B cell (primary cell): Measurements from ENCODE around the gene ING3. TPM values are rescaled to one million over a fixed set of nuclear protein-coding genes. Genes with fewer than 3 reads are reported as not detected.

Source experiments
- ATAC-seq: fragments of 200-7000 bp; cut with Tn5 transposase; one replicate; pipeline ENCODE4 v1.10.0; 2021; ENCODE audit warnings: low read depth, mild to moderate bottlenecking, moderate number of reproducible peaks, moderate library complexity
- CTCF ChIA-PET: fragments of 350-600 bp; sonication (Branson Sonifier 250); formaldehyde crosslinking; loops from one replicate; lab custom pipeline; 2021; ENCODE audit warnings: antibody characterized with exemption, inconsistent platforms; lab: Charles Lee
- POLR2A ChIA-PET: fragments of 350-600 bp; sonication (Branson Sonifier 250); formaldehyde crosslinking; loops from one replicate; lab custom pipeline; 2021; ENCODE audit warnings: antibody characterized with exemption; lab: Charles Lee
- DNase-seq: peaks from one replicate; pipeline ENCODE4 v3.0.0; 2013
- H2AFZ ChIP-seq: 2 replicates; pipeline ENCODE4 v1.6.1; 2012; ENCODE audit warnings: mild to moderate bottlenecking, low read depth, low read length; ENCODE audit not compliant: insufficient read depth, poor library complexity, severe bottlenecking
- H3K27ac ChIP-seq, 2 donors: 1 replicate in 1 of 2; 2 replicates in 1 of 2; pipeline ENCODE4 v1.5.1; 2012 to 2013; ENCODE audit warnings: low read length in 2 of 2, mild to moderate bottlenecking in 2 of 2, moderate library complexity in 1 of 2
- H3K27me3 ChIP-seq, 4 experiments: fragments of 200-600 bp in 1 of 4; sonication (generic) in 1 of 4; replicated peaks in 1 of 4; 1 replicate in 2 of 4; 2 replicates in 2 of 4; pipeline versions ENCODE4 v1.6.1 to v1.7.0; 2013 to 2016; ENCODE audit warnings: low read length in 3 of 4, mild to moderate bottlenecking in 2 of 4, mixed read lengths in 1 of 4, moderate library complexity in 1 of 4; ENCODE audit not compliant: insufficient read depth in 4 of 4, control insufficient read depth in 3 of 4; ENCODE audit errors: control extremely low read depth in 1 of 4
- H3K36me3 ChIP-seq, 2 experiments: replicated peaks in 1 of 2; 1 replicate in 1 of 2; 2 replicates in 1 of 2; pipeline versions ENCODE4 v1.6.1 to v1.7.1; 2013; ENCODE audit warnings: low read length in 1 of 2; ENCODE audit not compliant: insufficient read depth in 2 of 2, control insufficient read depth in 1 of 2; ENCODE audit errors: control extremely low read depth in 1 of 2, extremely low read depth in 1 of 2
- H3K4me1 ChIP-seq, 2 donors: fragments of 200-600 bp in 1 of 2; sonication (generic) in 1 of 2; 1 replicate in 1 of 2; 2 replicates in 1 of 2; pipeline versions ENCODE4 v1.5.1 to v1.6.1; 2013 to 2017; ENCODE audit warnings: low read length in 2 of 2; ENCODE audit not compliant: control insufficient read depth in 2 of 2, insufficient read depth in 2 of 2
- H3K4me2 ChIP-seq: replicated peaks from 2 replicates; pipeline ENCODE3; 2012; ENCODE audit warnings: mild to moderate bottlenecking, low read depth, low read length; ENCODE audit not compliant: poor library complexity, severe bottlenecking
- H3K4me3 ChIP-seq, 5 experiments: fragments of 200-600 bp in 1 of 5; sonication (generic) in 1 of 5; 1 replicate in 3 of 5; 2 replicates in 2 of 5; pipeline versions ENCODE4 v1.5.1 to v1.7.0; 2011 to 2016; ENCODE audit warnings: low read length in 4 of 5, mild to moderate bottlenecking in 4 of 5, low read depth in 2 of 5, control low read depth in 1 of 5, moderate library complexity in 1 of 5; ENCODE audit not compliant: insufficient read depth in 1 of 5; ENCODE audit errors: control extremely low read depth in 1 of 5, extremely low read depth in 1 of 5
- H3K79me2 ChIP-seq: fragments of 200-600 bp; sonication (generic); one replicate; pipeline ENCODE4 v1.6.0; 2016; ENCODE audit warnings: low read length; ENCODE audit not compliant: control insufficient read depth, insufficient read depth
- H3K9ac ChIP-seq: fragments of 200-600 bp; sonication (generic); 2 replicates; pipeline ENCODE4 v1.6.1; 2017; ENCODE audit warnings: mild to moderate bottlenecking, low read length, moderate library complexity
- H3K9me3 ChIP-seq, 3 donors: one replicate each; pipeline versions ENCODE4 v1.6.1 to v1.7.1; 2013; ENCODE audit warnings: low read length in 2 of 3; ENCODE audit not compliant: control insufficient read depth in 2 of 3, insufficient read depth in 1 of 3; ENCODE audit errors: control extremely low read depth in 1 of 3
- H4K20me1 ChIP-seq: 2 replicates; pipeline ENCODE4 v1.6.0; 2012; ENCODE audit warnings: mild to moderate bottlenecking, low read length; ENCODE audit not compliant: insufficient read depth, control insufficient read depth, poor library complexity, severe bottlenecking
- H3K27ac Mint-ChIP-seq: one replicate; pipeline ENCODE4 v1.8.0; 2021; ENCODE audit warnings: mixed read lengths
- H3K27me3 Mint-ChIP-seq: one replicate; pipeline ENCODE4 v1.8.0; 2021; ENCODE audit warnings: mixed read lengths
- H3K4me1 Mint-ChIP-seq: one replicate; pipeline ENCODE4 v1.8.0; 2021; ENCODE audit warnings: mixed read lengths
- H3K4me3 Mint-ChIP-seq: one replicate; pipeline ENCODE4 v1.8.0; 2021; ENCODE audit warnings: mixed read lengths
- H3K9me3 Mint-ChIP-seq: one replicate; pipeline ENCODE4 v1.8.0; 2022; ENCODE audit warnings: mixed read lengths; ENCODE audit not compliant: insufficient read depth
- EZH2 ChIP-seq: IDR thresholded peaks from 2 replicates; pipeline ENCODE4 v1.6.1; 2012; ENCODE audit warnings: borderline replicate concordance, low read depth, mild to moderate bottlenecking, moderate library complexity, low read length; ENCODE audit not compliant: insufficient read depth, poor library complexity, severe bottlenecking
- WGBS: methylation state at CpG from one replicate; pipeline ENCODE4 v1.1.5; 2013; ENCODE audit warnings: missing lambda C conversion rate; ENCODE audit not compliant: insufficient coverage; 5-methylcytosine and 5-hydroxymethylcytosine counted together
- intact Hi-C: fragments of 100-400 bp; cut with micrococcal nuclease; formaldehyde crosslinking; loops from one replicate; pipeline ENCODE4 v1.10.0; 2022
- polyA plus RNA-seq: library from polyadenylated mRNA; depleted of rRNA; stranded (reverse); fragments of >200 nt; gene quantifications from 2 replicates; pipeline ENCODE4 v1.2.3, GENCODE V29; 2012
- total RNA-seq, 2 donors: library from RNA; stranded (reverse); fragments of 120-200 nt in 1 of 2; gene quantifications; 1 replicate in 1 of 2; 2 replicates in 1 of 2; pipeline versions ENCODE4 v1.2.3 to v1.2.4, GENCODE V29; 2013 to 2022
- TF ChIP-seq, protein P1 (sequence below): fragments of 200-600 bp; IDR thresholded peaks from one replicate; pipeline ENCODE4 v1.8.0; 2022; ENCODE audit warnings: antibody characterized with exemption, mild to moderate bottlenecking

Gene ING3
- total and polyA plus RNA-seq, 2 donors (not counting 1 experiment from before 2014, with no cell fraction given): 29.5 to 38.0 TPM

DNA sequence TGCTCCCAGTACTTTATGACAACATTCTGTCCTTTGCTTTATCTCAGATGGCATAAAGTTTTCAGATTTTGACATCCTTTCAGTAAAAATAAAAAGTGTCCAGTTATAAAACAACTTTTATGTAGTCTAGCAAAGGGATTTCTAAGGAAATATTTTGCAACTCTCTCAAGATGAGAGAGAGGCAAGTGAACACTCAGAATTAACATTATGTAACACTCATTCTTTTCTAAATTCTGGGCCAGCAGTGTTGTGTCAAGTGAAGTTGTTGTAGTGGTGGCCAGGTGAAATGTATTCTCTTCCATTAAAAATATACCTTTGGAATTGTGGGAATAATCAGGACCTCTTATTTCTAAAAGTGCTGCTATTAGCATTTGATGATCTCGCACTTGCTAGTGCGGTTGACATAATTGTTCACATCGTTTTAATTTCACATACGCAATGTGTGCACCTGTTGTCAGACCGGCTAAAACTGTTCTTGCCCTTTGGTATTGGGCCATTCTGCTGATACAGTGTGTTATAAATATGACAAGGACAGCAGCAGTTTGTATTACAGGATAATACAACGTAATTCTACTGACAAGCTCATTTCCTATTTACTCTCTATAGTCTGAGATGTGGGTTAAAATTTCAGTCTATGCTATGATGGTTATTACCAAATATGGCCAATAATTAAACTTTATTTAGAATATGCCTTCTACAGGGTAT is 61.7 kb downstream of the ING3 start:
- intact Hi-C loops: no loop called here
- Histone ChIP-seq H3K27me3 (no peaks in the 10 kb centered on the region), H3K4me1 (no peaks in the 10 kb centered on the region), H3K4me3 (no peak overlapping the region), H2AFZ (no peak overlapping the region), H3K36me3 (no peaks in the 10 kb centered on the region), H4K20me1 (no peaks in the 10 kb centered on the region), H3K9ac (no peak overlapping the region), H3K79me2 (no peaks in the 10 kb centered on the region), H3K9me3 (no peaks in the 10 kb centered on the region), H3K27ac (no peak overlapping the region), H3K4me2 (no peak overlapping the region)
- no peak for TF ChIP-seq EZH2
- TF ChIP-seq, protein P1, sequence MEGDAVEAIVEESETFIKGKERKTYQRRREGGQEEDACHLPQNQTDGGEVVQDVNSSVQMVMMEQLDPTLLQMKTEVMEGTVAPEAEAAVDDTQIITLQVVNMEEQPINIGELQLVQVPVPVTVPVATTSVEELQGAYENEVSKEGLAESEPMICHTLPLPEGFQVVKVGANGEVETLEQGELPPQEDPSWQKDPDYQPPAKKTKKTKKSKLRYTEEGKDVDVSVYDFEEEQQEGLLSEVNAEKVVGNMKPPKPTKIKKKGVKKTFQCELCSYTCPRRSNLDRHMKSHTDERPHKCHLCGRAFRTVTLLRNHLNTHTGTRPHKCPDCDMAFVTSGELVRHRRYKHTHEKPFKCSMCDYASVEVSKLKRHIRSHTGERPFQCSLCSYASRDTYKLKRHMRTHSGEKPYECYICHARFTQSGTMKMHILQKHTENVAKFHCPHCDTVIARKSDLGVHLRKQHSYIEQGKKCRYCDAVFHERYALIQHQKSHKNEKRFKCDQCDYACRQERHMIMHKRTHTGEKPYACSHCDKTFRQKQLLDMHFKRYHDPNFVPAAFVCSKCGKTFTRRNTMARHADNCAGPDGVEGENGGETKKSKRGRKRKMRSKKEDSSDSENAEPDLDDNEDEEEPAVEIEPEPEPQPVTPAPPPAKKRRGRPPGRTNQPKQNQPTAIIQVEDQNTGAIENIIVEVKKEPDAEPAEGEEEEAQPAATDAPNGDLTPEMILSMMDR: no peak
- Mint-ChIP-seq H3K27me3 (peaks cover 16% of the 10 kb centered on the region), H3K4me3 (no peak overlapping the region), H3K4me1 (no peaks in the 10 kb centered on the region), H3K27ac (no peak overlapping the region), H3K9me3 (no peaks in the 10 kb centered on the region)
- ATAC-seq (no peak), DNase-seq (no peak)
- 100% methylated on average over 4 of the region's 6 CpGs for WGBS
- ChIA-PET POLR2A (no interaction called here), CTCF (no interaction called here)

DNA sequence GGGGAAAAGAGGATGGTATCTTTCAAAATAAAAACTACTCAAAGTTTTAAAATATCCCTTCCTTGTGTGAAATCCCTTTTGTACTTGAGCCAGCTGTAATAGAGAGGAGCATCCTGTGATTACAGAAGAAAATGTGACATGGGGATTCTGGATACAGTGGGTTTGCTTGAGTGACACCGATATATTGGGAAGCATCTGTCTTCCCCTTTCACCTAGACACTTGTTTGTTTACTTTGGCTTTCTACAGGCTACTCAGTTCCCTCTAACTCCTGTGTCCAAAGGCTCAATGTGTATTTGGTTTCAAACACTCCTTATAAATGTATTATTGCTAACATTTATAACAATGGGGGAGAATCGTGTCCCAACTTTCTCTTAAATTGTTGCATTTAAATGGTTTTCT is 62.3 kb downstream of the ING3 start:
- Histone ChIP-seq H3K27ac (no peak overlapping the region), H3K9ac (no peak overlapping the region), H3K4me2 (no peak overlapping the region), H3K4me3 (no peak overlapping the region), H4K20me1 (no peaks in the 10 kb centered on the region), H2AFZ (no peak overlapping the region), H3K27me3 (no peaks in the 10 kb centered on the region), H3K79me2 (no peaks in the 10 kb centered on the region), H3K4me1 (no peaks in the 10 kb centered on the region), H3K36me3 (no peaks in the 10 kb centered on the region), H3K9me3 (no peaks in the 10 kb centered on the region)
- no peaks in the 10 kb centered on the region for H3K9me3 Mint-ChIP-seq
- H3K4me1 Mint-ChIP-seq: no peaks in the 10 kb centered on the region
- ATAC-seq (no peak), DNase-seq (no peak)
- intact Hi-C loops: no loop called here
- ChIA-PET POLR2A (no interaction called here), CTCF (no interaction called here)
- peaks cover 12% of the 10 kb centered on the region for H3K27me3 Mint-ChIP-seq
- H3K27ac Mint-ChIP-seq: no peak overlapping the region
- H3K4me3 Mint-ChIP-seq: no peak overlapping the region
- TF ChIP-seq, protein P1: no peak
- TF ChIP-seq EZH2: no peak
- no CpG with 5 or more reads among the region's 2 CpGs for WGBS
